Stomach (tissue), 9 donors: ENCODE data around the gene GRIP1. TPM values are rescaled to one million over a fixed set of nuclear protein-coding genes. Genes with fewer than 3 reads are reported as not detected.

ENCODE experiments used
- DNase-seq, 2 donors: peaks; one replicate each; pipeline versions ENCODE4 v3.0.0 to v3.0.0-alpha.2; 2013 to 2019
- H3K27ac ChIP-seq, 5 donors: fragments of 200-600 bp in 4 of 5; sonication (generic) in 4 of 5; one replicate each; pipeline ENCODE4 v1.5.1; 2013 to 2019; ENCODE audit warnings: mild to moderate bottlenecking in 1 of 5, moderate library complexity in 1 of 5
- H3K27me3 ChIP-seq, 3 donors: fragments of 200-600 bp; sonication (generic); one replicate each; pipeline ENCODE4 v1.5.1; 2017 to 2019; ENCODE audit warnings: mixed run types in 1 of 3
- H3K36me3 ChIP-seq, 4 donors: fragments of 200-600 bp; sonication (generic); 1 replicate in 3 of 4; 2 replicates in 1 of 4; pipeline ENCODE4 v1.5.1; 2016 to 2019
- H3K4me1 ChIP-seq, 4 donors: fragments of 200-600 bp; sonication (generic); one replicate each; pipeline ENCODE4 v1.5.1; 2016 to 2019
- H3K4me3 ChIP-seq, 4 donors: fragments of 200-600 bp; sonication (generic) in 3 of 4; one replicate each; pipeline ENCODE4 v1.5.1; 2016 to 2019; ENCODE audit warnings: mild to moderate bottlenecking in 1 of 4
- H3K9me3 ChIP-seq, 4 donors: fragments of 200-600 bp; sonication (generic); one replicate each; pipeline ENCODE4 v1.5.1; 2016 to 2019
- EP300 ChIP-seq: sonication (generic); formaldehyde crosslinking; IDR thresholded peaks from one replicate; pipeline ENCODE4 v1.6.1; 2017; ENCODE audit warnings: antibody characterized with exemption
- POLR2A ChIP-seq, 4 donors: fragments of 450-650 bp; IDR thresholded peaks; one replicate each; pipeline ENCODE4 v1.6.1; 2016; ENCODE audit warnings: antibody characterized with exemption in 4 of 4, control low read depth in 2 of 4, mild to moderate bottlenecking in 1 of 4, moderate library complexity in 1 of 4
- POLR2AphosphoS5 ChIP-seq, 3 donors: sonication (generic); formaldehyde crosslinking; IDR thresholded peaks; one replicate each; pipeline ENCODE4 v1.6.1; 2016; ENCODE audit warnings: antibody characterized with exemption in 3 of 3
- WGBS, 5 donors: extraction: QIAGEN DNeasy Blood & Tissue Kit in 3 of 5; methylation state at CpG; one replicate each; pipeline versions ENCODE4 v1.1.5 to v1.1.7; 2013 to 2018; 5-methylcytosine and 5-hydroxymethylcytosine counted together
- intact Hi-C: fragments of 100-400 bp; cut with DNase I; formaldehyde crosslinking; loops from one replicate; pipeline ENCODE4 v1.15.1; 2023; ENCODE audit warnings: low total_unique reads
- polyA plus RNA-seq, 3 donors: library from polyadenylated mRNA; stranded (reverse); fragments of 200-250 nt; gene quantifications; one replicate each; pipeline ENCODE4 v1.2.3, GENCODE V29; 2013
- total RNA-seq, 5 donors: library from RNA; depleted of rRNA; stranded (reverse); fragments of >200 nt; gene quantifications; one replicate each; pipeline versions ENCODE4 v1.1.0 to v1.2.3, GENCODE V29; 2014 to 2016
- TF ChIP-seq, protein P1 (sequence below), 7 experiments: fragments of 450-650 bp in 4 of 7; fragments of 200-600 bp in 3 of 7; sonication (generic) in 3 of 7; IDR thresholded peaks; one replicate each; pipeline ENCODE4 v1.5.1; 2016 to 2019; ENCODE audit warnings: antibody characterized with exemption in 7 of 7, control low read depth in 2 of 7, mild to moderate bottlenecking in 1 of 7
- donor health status: healthy with polysubstance abuse.
- donor health status: Bipolar disorder and iron deficiency.
- donor health status: healthy.

Gene GRIP1
- total and polyA plus RNA-seq, 8 donors, result 0.31 to 8.8 (median 4.4) TPM; not detected in 1

DNA sequence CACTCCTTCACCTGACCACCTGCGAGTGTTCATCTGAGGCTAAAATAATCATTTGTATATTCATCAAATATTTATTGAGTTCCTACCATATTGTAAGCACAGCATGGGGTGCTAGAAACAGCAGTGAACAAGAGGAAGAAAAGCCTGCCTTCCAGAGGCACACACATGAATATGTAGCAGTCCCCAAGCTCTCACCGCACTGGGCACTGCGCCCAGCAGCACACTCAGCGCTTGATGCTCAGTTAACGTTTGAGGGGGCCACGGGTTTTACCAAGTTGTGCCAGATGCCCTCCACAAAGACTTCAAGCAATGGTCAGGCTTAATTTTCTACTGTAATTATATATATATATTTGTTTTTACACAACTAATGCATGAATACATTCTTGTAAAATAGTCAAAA lies 324.6 kb downstream of the GRIP1 start:
- intact Hi-C loops, result no loop called here
- TF ChIP-seq EP300, result no peak
- TF ChIP-seq, protein P1, sequence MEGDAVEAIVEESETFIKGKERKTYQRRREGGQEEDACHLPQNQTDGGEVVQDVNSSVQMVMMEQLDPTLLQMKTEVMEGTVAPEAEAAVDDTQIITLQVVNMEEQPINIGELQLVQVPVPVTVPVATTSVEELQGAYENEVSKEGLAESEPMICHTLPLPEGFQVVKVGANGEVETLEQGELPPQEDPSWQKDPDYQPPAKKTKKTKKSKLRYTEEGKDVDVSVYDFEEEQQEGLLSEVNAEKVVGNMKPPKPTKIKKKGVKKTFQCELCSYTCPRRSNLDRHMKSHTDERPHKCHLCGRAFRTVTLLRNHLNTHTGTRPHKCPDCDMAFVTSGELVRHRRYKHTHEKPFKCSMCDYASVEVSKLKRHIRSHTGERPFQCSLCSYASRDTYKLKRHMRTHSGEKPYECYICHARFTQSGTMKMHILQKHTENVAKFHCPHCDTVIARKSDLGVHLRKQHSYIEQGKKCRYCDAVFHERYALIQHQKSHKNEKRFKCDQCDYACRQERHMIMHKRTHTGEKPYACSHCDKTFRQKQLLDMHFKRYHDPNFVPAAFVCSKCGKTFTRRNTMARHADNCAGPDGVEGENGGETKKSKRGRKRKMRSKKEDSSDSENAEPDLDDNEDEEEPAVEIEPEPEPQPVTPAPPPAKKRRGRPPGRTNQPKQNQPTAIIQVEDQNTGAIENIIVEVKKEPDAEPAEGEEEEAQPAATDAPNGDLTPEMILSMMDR (IDR thresholded peaks at IDR 0.05), result no peak
- TF ChIP-seq POLR2AphosphoS5 (IDR thresholded peaks at IDR 0.05), result no peak
- TF ChIP-seq POLR2A (IDR thresholded peaks at IDR 0.05), result no peak
- H3K27me3 ChIP-seq, result no peaks in the 10 kb centered on the region
- no peak overlapping the region for H3K4me3 ChIP-seq
- no peaks in the 10 kb centered on the region for H3K4me1 ChIP-seq
- no peaks in the 10 kb centered on the region for H3K9me3 ChIP-seq
- no peak for DNase-seq
- no peak overlapping the region for H3K27ac ChIP-seq
- peaks cover 0 to 22% (median 6%) of the 10 kb centered on the region in 4 donors for H3K36me3 ChIP-seq
- 72 to 84% (median 75%) methylated on average over 6 of the region's 6 CpGs for WGBS, 5 donors

DNA sequence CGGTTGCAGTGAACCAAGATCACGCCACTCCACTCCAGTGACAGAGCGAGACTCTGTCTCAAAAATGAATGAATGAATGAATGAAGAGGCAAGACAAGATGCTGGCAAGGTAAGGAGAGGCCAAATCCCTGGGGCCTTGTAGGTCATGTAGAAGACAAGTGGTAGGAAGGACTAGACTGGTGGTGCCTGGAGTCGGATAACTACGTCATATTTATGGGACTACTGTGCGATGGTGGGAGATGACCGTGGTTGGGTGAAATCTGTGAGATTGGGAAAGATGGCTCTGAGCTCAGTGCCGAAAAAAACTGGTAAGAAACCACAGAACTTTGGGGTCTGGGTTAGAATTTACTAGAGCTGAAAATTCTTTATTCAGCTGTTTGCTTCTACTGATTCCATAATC lies 326.0 kb downstream of the GRIP1 start:
- TF ChIP-seq POLR2AphosphoS5 (IDR thresholded peaks at IDR 0.05) (no peak), POLR2A (IDR thresholded peaks at IDR 0.05) (no peak), EP300 (no peak)
- TF ChIP-seq, protein P1 (IDR thresholded peaks at IDR 0.05), result no peak
- no peak for DNase-seq
- intact Hi-C loops, result no loop called here

DNA sequence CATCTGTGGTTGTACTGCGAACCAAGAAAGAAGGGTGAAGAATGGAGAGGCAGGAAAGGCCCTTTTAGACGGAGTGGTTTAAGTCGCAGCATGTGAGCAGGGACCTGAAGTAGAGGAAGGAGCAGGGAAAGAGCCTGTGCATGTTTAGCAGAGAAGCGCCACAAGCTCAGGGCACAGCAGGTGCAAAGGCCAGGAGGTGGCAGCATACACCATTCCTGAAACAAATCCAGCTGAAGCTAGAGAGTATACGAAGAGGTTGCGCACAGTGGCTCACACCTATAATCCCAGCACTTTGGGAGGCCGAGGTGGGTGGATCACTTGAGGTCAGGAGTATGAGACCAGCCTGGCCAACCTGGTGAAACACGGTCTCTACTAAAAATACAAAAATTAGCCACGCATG lies 326.7 kb downstream of the GRIP1 start:
- Histone ChIP-seq H3K36me3 (peaks cover 0 to 30% (median 17%) of the 10 kb centered on the region in 4 donors), H3K4me3 (no peak overlapping the region), H3K4me1 (no peaks in the 10 kb centered on the region), H3K9me3 (no peaks in the 10 kb centered on the region), H3K27ac (no peak overlapping the region), H3K27me3 (no peaks in the 10 kb centered on the region)
- 81 to 88% (median 82%) methylated on average over 9 of the region's 9 CpGs for WGBS, 5 donors
- DNase-seq, result peak in 1 of 2 donors; percentile 69
- TF ChIP-seq, protein P1 (IDR thresholded peaks at IDR 0.05), result peak in 1 of 7 experiments; percentile 7
- TF ChIP-seq POLR2A (IDR thresholded peaks at IDR 0.05), result no peak
- intact Hi-C loops, result no loop called here

More for the DNA sequence above, 326.0 kb downstream of the GRIP1 start:
- Histone ChIP-seq H3K27me3 (no peaks in the 10 kb centered on the region), H3K4me1 (no peaks in the 10 kb centered on the region), H3K4me3 (no peak overlapping the region), H3K27ac (no peak overlapping the region), H3K9me3 (no peaks in the 10 kb centered on the region), H3K36me3 (peaks cover 0 to 30% (median 16%) of the 10 kb centered on the region in 4 donors)
- 95 to 98% (median 97%) methylated on average over 8 of the region's 8 CpGs for WGBS, 5 donors

DNA sequence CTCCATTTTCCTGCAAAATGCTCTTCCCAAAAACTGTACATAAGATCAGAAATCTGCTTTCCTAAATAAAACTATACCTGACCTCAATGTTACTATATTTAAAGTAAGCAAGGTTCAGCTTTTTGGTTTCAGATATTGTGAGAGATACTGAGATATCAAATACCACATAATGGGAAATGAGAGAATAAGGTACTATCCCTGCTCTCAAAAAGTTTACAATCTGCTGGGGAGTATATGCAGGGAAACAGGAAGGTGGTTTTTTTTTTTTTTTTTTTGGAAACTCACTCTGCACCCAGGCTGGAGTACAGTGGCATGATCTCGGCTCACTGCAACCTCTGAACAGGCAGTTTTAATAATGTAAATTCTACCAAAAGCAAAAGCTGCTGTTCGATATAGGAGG lies 327.6 kb downstream of the GRIP1 start:
- peaks cover 0 to 39% (median 25%) of the 10 kb centered on the region in 4 donors for H3K36me3 ChIP-seq
- TF ChIP-seq POLR2AphosphoS5 (IDR thresholded peaks at IDR 0.05) (no peak), POLR2A (IDR thresholded peaks at IDR 0.05) (no peak), EP300 (no peak)
- TF ChIP-seq, protein P1 (IDR thresholded peaks at IDR 0.05), result no peak
- no peaks in the 10 kb centered on the region for H3K27me3 ChIP-seq
- 93 to 100% (median 94%) methylated on average over 2 of the region's 2 CpGs for WGBS, 5 donors
- no peak for DNase-seq
- no peak overlapping the region for H3K27ac ChIP-seq
- H3K4me3 ChIP-seq, result no peak overlapping the region
- intact Hi-C loops, result no loop called here
- H3K4me1 ChIP-seq, result no peaks in the 10 kb centered on the region
- H3K9me3 ChIP-seq, result no peaks in the 10 kb centered on the region
